Measurements from ENCODE around the gene RPS28.

DNA sequence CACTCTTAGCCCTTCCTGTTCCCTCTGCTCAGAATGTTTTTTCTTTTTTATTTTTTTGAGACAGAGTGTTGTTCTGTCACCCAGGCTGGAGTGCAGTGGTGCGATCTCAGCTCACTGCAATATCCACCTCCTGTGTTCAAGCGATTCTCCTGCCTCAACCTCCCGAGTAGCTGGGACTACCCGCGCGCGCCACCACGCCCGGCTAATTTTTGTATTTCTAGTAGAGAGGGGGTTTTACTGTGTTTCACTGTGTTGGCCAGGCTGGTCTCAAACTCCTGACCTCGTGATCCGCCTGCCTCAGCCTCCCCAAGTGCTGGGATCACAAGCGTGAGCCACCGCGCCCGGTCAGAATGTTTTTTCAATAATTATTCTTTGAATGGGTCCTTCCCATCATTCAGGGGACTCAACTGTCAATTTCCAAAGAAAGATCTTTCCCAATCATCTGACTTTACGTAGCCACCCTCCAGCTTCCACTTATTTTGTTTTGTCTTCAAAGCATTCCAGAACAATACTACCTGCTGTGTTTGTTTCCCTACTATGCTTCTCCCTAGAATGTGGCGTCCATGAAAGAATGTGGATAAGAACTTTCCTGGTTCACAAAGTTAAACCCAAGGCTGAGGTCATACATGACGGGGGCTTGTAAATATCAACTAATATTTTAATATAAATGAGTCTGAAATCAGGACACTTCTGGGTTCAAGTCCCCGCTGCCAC is 1.3 kb upstream of the RPS28 start:
- TF ChIP-seq CTCF (IDR thresholded peaks at IDR 0.05) (no peak), POLR2A (IDR thresholded peaks at IDR 0.05) (no peak)
